Endothelial cell of hepatic sinusoid (primary cell): ENCODE results near the gene MAP3K6.

ENCODE experiments used
- in situ Hi-C: cut with HindIII; loops from 2 replicates; pipeline ENCODE4 v1.10.0; 2017; ENCODE audit warnings: low sequenced_read_pairs

MAP3K6 gene

GRCh38 chr1:27339213-27339612, 27.5 kb downstream of the MAP3K6 start:
- in situ Hi-C loops: loop anchor here (5.0 kb wide), 1 partner anchor 58 kb away; no protein-coding TSS in a partner anchor

GRCh38 chr1:27338751-27339150, 28.0 kb downstream of the MAP3K6 start:
- in situ Hi-C loops: loop anchor here (5.0 kb wide), 1 partner anchor 59 kb away; no protein-coding TSS in a partner anchor

GRCh38 chr1:27336756-27337155, 30.0 kb downstream of the MAP3K6 start:
- in situ Hi-C loops: loop anchor here (5.0 kb wide), 1 partner anchor 61 kb away; no protein-coding TSS in a partner anchor

GRCh38 chr1:27335506-27336422, 31.0 kb downstream of the MAP3K6 start:
- in situ Hi-C loops: loop anchor here (5.0 kb wide), 1 partner anchor 62 kb away; no protein-coding TSS in a partner anchor

- in situ Hi-C loops: no loop called here
Measured at GRCh38 chr1:27333717-27334279, 33.0 kb downstream of the MAP3K6 start.

GRCh38 chr1:27332536-27333281, 34.1 kb downstream of the MAP3K6 start:
- in situ Hi-C loops: no loop called here

- in situ Hi-C loops: no loop called here
Measured at GRCh38 chr1:27331922-27332321, 34.8 kb downstream of the MAP3K6 start.

- in situ Hi-C loops: no loop called here
Measured at GRCh38 chr1:27331426-27331825, 35.3 kb downstream of the MAP3K6 start.

GRCh38 chr1:27330786-27331185, 36.0 kb downstream of the MAP3K6 start:
- in situ Hi-C loops: no loop called here

GRCh38 chr1:27327964-27328363, 38.8 kb downstream of the MAP3K6 start:
- in situ Hi-C loops: no loop called here

- in situ Hi-C loops: no loop called here
Measured at GRCh38 chr1:27325286-27325685, 41.5 kb downstream of the MAP3K6 start.

- in situ Hi-C loops: no loop called here
Measured at GRCh38 chr1:27322569-27323240, 44.1 kb downstream of the MAP3K6 start.

GRCh38 chr1:27321813-27322568, 44.8 kb downstream of the MAP3K6 start, which contains the start of gene TMEM222:
Gene TMEM222, plus strand, starts transcription at chr1:27322163. Its CDS starts 35 bp downstream, at chr1:27322198.
- in situ Hi-C loops: no loop called here

- in situ Hi-C loops: no loop called here
Measured at GRCh38 chr1:27318596-27318995, 48.2 kb downstream of the MAP3K6 start.

GRCh38 chr1:27318136-27318535, 48.6 kb downstream of the MAP3K6 start:
- in situ Hi-C loops: no loop called here

- in situ Hi-C loops: no loop called here
Measured at GRCh38 chr1:27316860-27317259, 49.9 kb downstream of the MAP3K6 start.

- in situ Hi-C loops: no loop called here
Measured at GRCh38 chr1:27314737-27315136, 52.0 kb downstream of the MAP3K6 start.

GRCh38 chr1:27314169-27314568, 52.6 kb downstream of the MAP3K6 start:
- in situ Hi-C loops: no loop called here

- in situ Hi-C loops: loop anchor here (5.0 kb wide), 1 partner anchor 89 kb away; no protein-coding TSS in a partner anchor
Measured at GRCh38 chr1:27307874-27308598, 58.7 kb downstream of the MAP3K6 start.
